Left lung (tissue), 10 donors: ENCODE data around the gene PDCL2. TPM values are rescaled to one million over a fixed set of nuclear protein-coding genes. Genes with fewer than 3 reads are reported as not detected.

ENCODE experiments used
- ATAC-seq: fragments of 200-7000 bp; cut with Tn5 transposase; one replicate; pipeline ENCODE4 v1.9.1; 2020; ENCODE audit warnings: moderate library complexity
- DNase-seq, 4 donors: peaks; one replicate each; pipeline ENCODE4 v3.0.0-alpha.2; 2013 to 2020
- H3K27ac ChIP-seq, 2 donors: fragments of 200-600 bp; sonication (generic) in 1 of 2; one replicate each; pipeline versions ENCODE4 v1.5.0 to v1.8.0; 2020 to 2021
- H3K27me3 ChIP-seq, 2 donors: fragments of 200-600 bp; sonication (generic) in 1 of 2; one replicate each; pipeline versions ENCODE4 v1.5.0 to v1.8.0; 2020 to 2021
- H3K36me3 ChIP-seq, 2 donors: fragments of 200-600 bp; sonication (generic) in 1 of 2; one replicate each; pipeline versions ENCODE4 v1.5.0 to v1.8.0; 2020 to 2021
- H3K4me1 ChIP-seq, 2 donors: fragments of 200-600 bp; one replicate each; pipeline ENCODE4 v1.8.0; 2021
- H3K4me3 ChIP-seq, 2 donors: fragments of 200-600 bp; sonication (generic) in 1 of 2; one replicate each; pipeline versions ENCODE4 v1.5.0 to v1.8.0; 2020 to 2021; ENCODE audit warnings: mild to moderate bottlenecking in 1 of 2
- H3K9me3 ChIP-seq, 2 donors: fragments of 200-600 bp; sonication (generic) in 1 of 2; one replicate each; pipeline versions ENCODE4 v1.5.0 to v1.8.0; 2020 to 2021
- intact Hi-C, 2 donors: fragments of 100-400 bp; cut with DNase I; formaldehyde crosslinking; loops; one replicate each; pipeline versions ENCODE4 v1.11.2 to v1.14.2; 2022
- polyA plus RNA-seq, 6 donors: library from polyadenylated mRNA; unstranded; fragments of 120-200 nt; gene quantifications; one replicate each; pipeline ENCODE4 v1.2.1, GENCODE V29; 2013; ENCODE audit not compliant: insufficient read length in 6 of 6
- total RNA-seq, 2 donors: library from RNA; stranded (reverse); fragmentation: NEBNext Ultra II Directional; extraction: Animal tissue kit (Norgen Biotek cat#: 25700); gene quantifications; one replicate each; pipeline ENCODE4 v1.2.1, GENCODE V29; 2021
- TF ChIP-seq, protein P1 (sequence below), 2 donors: fragments of 200-600 bp; sonication (generic) in 1 of 2; IDR thresholded peaks; one replicate each; pipeline versions ENCODE4 v1.5.0 to v1.8.0; 2021; ENCODE audit warnings: antibody characterized with exemption in 2 of 2
- donor health status: DM: no; HTN: yes; CAD: no.
- donor health status: DM: no; HTN: no; CAD: no.

The PDCL2 gene
- total and polyA plus RNA-seq, 8 donors = 0.53 TPM; not detected in 7

DNA sequence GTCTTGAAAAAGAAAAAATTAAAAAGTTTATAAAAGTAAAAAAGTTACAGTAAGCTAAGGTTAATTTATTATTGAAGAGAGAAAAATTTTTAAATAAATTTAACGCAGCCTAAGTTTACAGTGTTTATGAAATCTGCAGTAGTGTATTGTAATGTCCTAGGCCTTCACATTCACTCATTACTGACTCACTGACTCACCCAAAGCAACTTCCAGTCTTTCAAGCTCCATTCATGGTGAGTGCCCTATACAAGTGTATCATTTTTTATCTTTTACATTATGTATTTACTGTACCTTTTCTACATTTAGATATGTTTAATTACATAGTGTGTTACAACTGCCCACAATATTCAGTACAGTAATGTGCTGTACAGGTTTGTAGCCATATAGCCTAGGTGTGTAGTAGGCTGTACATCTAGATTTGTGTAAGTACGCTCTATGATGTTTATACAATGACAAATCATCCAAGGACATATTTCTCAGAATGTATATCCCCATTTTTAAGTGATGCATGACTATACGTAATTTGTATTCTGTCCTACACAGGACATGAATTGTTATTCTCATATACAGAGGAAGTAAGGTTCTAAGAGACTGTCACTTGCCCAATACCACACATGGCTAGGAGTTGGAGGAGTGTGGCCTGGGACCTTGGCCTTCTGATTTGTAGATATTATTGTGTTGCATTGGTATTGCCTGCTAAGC, 19.5 kb upstream of the PDCL2 start:
- TF ChIP-seq, protein P1, sequence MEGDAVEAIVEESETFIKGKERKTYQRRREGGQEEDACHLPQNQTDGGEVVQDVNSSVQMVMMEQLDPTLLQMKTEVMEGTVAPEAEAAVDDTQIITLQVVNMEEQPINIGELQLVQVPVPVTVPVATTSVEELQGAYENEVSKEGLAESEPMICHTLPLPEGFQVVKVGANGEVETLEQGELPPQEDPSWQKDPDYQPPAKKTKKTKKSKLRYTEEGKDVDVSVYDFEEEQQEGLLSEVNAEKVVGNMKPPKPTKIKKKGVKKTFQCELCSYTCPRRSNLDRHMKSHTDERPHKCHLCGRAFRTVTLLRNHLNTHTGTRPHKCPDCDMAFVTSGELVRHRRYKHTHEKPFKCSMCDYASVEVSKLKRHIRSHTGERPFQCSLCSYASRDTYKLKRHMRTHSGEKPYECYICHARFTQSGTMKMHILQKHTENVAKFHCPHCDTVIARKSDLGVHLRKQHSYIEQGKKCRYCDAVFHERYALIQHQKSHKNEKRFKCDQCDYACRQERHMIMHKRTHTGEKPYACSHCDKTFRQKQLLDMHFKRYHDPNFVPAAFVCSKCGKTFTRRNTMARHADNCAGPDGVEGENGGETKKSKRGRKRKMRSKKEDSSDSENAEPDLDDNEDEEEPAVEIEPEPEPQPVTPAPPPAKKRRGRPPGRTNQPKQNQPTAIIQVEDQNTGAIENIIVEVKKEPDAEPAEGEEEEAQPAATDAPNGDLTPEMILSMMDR (IDR thresholded peaks at IDR 0.05) = no peak
- H3K36me3 ChIP-seq = no peaks in the 10 kb centered on the region
- DNase-seq (no peak), ATAC-seq (no peak)
- H3K27ac ChIP-seq = no peak overlapping the region
- H3K27me3 ChIP-seq = no peaks in the 10 kb centered on the region
- H3K9me3 ChIP-seq = no peaks in the 10 kb centered on the region
- no peaks in the 10 kb centered on the region for H3K4me1 ChIP-seq
- intact Hi-C loops = no loop called here
- H3K4me3 ChIP-seq = no peak overlapping the region

DNA sequence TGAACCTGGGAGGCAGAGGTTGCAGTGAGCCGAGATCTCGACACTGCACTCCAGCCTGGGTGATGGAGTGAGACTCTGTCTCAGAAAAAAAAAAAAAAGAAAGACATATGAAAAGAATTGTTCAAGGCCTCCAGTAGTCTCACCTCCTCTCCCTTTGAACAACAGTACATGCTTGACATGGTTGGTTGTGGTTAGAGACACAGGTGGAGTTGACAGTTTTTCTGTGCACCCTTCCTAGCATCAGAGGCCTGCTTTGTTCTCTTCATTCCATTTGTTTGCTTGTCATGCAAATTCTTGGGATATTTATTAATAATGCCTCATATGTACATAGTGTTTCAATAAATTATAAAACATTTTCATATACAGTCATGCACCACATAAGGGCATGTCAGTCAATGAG, 18.3 kb upstream of the PDCL2 start:
- ATAC-seq (no peak), DNase-seq (no peak)
- TF ChIP-seq, protein P1 (IDR thresholded peaks at IDR 0.05) = no peak
- Histone ChIP-seq H3K27ac (no peak overlapping the region), H3K4me3 (no peak overlapping the region), H3K4me1 (no peaks in the 10 kb centered on the region), H3K9me3 (no peaks in the 10 kb centered on the region), H3K36me3 (no peaks in the 10 kb centered on the region), H3K27me3 (no peaks in the 10 kb centered on the region)
- intact Hi-C loops = no loop called here

DNA sequence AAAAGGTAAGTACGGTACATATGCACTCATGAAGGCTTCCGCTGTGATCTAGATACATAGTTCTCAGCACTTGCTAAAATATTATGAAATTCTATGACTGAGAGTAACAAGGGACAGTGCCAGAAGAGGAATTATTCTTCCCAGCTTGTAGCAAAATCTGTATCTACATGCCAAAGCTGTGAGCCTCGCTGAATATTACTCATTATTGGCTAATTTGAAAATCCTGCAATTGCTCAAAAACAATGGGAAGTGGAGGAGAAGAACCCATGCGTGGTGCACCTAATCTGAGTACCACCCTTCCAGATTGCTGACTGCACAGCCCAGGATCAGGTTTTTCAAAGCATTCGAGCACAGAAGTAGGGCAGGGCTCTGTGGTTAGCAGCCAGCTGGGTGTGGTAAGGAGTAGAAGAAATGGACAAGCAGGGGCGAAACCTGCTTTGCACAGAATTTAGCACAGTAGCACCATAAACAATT, 17.4 kb upstream of the PDCL2 start:
- H3K36me3 ChIP-seq = no peaks in the 10 kb centered on the region
- no peak overlapping the region for H3K4me3 ChIP-seq
- intact Hi-C loops = no loop called here
- no peak overlapping the region for H3K27ac ChIP-seq
- no peaks in the 10 kb centered on the region for H3K9me3 ChIP-seq
- H3K27me3 ChIP-seq = no peaks in the 10 kb centered on the region
- H3K4me1 ChIP-seq = no peaks in the 10 kb centered on the region
- no peak for DNase-seq
- TF ChIP-seq, protein P1 (IDR thresholded peaks at IDR 0.05) = no peak
- ATAC-seq = peak; percentile 95

DNA sequence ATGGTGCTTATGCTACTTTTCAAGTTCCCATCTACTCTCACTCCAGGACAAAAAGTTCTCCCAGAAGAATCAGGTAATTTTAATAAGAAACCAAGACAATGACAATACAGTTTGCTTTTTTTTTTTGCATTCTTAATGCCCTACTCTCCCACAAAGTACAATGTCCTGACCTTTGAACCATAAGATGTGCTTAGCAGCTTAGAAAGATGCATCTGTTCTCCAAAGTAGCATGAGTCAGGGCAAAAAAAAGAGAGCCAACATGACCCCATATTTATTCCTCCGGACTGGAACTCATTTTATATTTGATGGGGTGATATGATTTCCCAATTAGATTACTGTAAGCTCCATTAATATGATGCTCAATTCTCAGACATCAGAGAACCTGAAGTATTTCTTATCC, 16.5 kb upstream of the PDCL2 start:
- DNase-seq (no peak), ATAC-seq (no peak)
- Histone ChIP-seq H3K9me3 (no peaks in the 10 kb centered on the region), H3K27ac (no peak overlapping the region), H3K36me3 (no peaks in the 10 kb centered on the region), H3K4me3 (no peak overlapping the region), H3K4me1 (no peaks in the 10 kb centered on the region), H3K27me3 (no peaks in the 10 kb centered on the region)
- TF ChIP-seq, protein P1 (IDR thresholded peaks at IDR 0.05) = no peak
- intact Hi-C loops = no loop called here

- Histone ChIP-seq H3K27me3 (no peaks in the 10 kb centered on the region), H3K27ac (no peak overlapping the region), H3K4me3 (no peak overlapping the region), H3K36me3 (no peaks in the 10 kb centered on the region), H3K4me1 (no peaks in the 10 kb centered on the region), H3K9me3 (no peaks in the 10 kb centered on the region)
- ATAC-seq (no peak), DNase-seq (no peak)
- TF ChIP-seq, protein P1 (IDR thresholded peaks at IDR 0.05) = no peak
- intact Hi-C loops = no loop called here
These were observed 13.0 kb upstream of the PDCL2 start for GRCh38 chr4:55604996-55605395.
